ENCODE measurements around the gene CRPPA. TPM values are rescaled to one million over a fixed set of nuclear protein-coding genes. Genes with fewer than 3 reads are reported as not detected.
"Not testable (repeated sequence)": the region's sequence is repeated elsewhere in the genome, so short reads cannot be mapped to it uniquely, and the experiment has no call there.

The CRPPA gene
- total RNA-seq, 2 experiments from 2014 or later = 1.0 to 1.1 TPM

DNA sequence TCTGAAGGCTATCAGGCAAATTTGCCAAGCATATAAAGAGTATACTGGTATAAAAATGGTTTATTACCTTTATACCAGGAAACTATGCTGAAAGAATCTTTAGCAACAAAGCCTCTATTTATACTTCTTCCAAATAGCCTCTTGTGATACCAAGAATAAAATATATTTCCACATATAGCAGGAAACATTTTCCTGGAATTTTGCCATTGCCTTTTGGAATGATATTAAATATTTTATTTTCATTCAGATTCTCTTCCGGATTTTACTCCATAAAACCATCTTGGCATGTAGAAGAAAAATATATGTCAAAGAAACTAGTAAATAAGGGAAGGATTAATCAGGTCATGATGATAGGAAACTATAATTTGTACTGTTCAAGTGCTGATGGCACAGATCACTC lies 26.5 kb upstream of the CRPPA start:
- no peak overlapping the region for H3K4me3 ChIP-seq (ENCODE audit: low read length)
- intact Hi-C loops (cut with DNase I, micrococcal nuclease) = no loop called here
- ChIA-PET POLR2A (no interaction called here), CTCF (no interaction called here)
- H3K27me3 ChIP-seq (ENCODE audit: control insufficient read depth in 1 of 2, insufficient read depth in 2 of 2, low read length in 2 of 2) = no peaks in the 10 kb centered on the region
- no peak overlapping the region for H3K27ac ChIP-seq (ENCODE audit: low read depth in 1 of 2, low read length in 2 of 2)
- no peaks in the 10 kb centered on the region for H3K36me3 ChIP-seq (ENCODE audit: insufficient read depth, low read length)
- H3K4me3 Mint-ChIP-seq = no peak overlapping the region
- H3K36me3 Mint-ChIP-seq (ENCODE audit: low read depth) = no peaks in the 10 kb centered on the region
- H3K4me1 Mint-ChIP-seq (ENCODE audit: low read depth) = no peaks in the 10 kb centered on the region
- no peak for ATAC-seq (ENCODE audit: poor library complexity)
- H3K4me1 ChIP-seq (ENCODE audit: insufficient read depth, low read length) = no peaks in the 10 kb centered on the region
- H3K9me3 ChIP-seq (ENCODE audit: control insufficient read depth in 1 of 2, insufficient read depth in 1 of 2, low read length in 2 of 2) = no peaks in the 10 kb centered on the region
- no peak overlapping the region for H3K27ac Mint-ChIP-seq
- DNase-seq = no peak
- no peaks in the 10 kb centered on the region for H3K9me3 Mint-ChIP-seq
- TF ChIP-seq, protein P1, sequence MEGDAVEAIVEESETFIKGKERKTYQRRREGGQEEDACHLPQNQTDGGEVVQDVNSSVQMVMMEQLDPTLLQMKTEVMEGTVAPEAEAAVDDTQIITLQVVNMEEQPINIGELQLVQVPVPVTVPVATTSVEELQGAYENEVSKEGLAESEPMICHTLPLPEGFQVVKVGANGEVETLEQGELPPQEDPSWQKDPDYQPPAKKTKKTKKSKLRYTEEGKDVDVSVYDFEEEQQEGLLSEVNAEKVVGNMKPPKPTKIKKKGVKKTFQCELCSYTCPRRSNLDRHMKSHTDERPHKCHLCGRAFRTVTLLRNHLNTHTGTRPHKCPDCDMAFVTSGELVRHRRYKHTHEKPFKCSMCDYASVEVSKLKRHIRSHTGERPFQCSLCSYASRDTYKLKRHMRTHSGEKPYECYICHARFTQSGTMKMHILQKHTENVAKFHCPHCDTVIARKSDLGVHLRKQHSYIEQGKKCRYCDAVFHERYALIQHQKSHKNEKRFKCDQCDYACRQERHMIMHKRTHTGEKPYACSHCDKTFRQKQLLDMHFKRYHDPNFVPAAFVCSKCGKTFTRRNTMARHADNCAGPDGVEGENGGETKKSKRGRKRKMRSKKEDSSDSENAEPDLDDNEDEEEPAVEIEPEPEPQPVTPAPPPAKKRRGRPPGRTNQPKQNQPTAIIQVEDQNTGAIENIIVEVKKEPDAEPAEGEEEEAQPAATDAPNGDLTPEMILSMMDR (IDR thresholded peaks at IDR 0.05) = no peak
- no peaks in the 10 kb centered on the region for H3K27me3 Mint-ChIP-seq

DNA sequence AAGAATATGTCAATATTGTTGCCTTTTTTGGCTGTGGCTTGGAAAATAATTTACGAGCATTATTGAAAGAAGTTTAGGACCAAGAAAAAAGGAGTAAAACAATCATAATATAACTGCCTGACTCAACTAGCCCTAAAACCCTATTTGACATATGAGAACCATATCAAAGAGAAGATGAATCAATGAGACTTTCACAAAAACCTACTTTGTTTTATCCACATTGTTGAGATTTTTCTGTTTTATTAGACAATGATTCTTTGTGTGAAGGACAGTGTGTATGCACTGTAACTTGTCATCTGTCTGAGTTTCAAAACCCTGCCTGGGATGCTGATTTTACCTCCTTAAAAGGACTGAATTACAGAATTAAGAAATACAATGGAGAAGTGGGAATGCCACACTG lies 25.2 kb upstream of the CRPPA start:
- H3K4me3 Mint-ChIP-seq = no peak overlapping the region
- Histone ChIP-seq H3K36me3 (ENCODE audit: insufficient read depth, low read length) (no peaks in the 10 kb centered on the region), H3K4me1 (ENCODE audit: insufficient read depth, low read length) (no peaks in the 10 kb centered on the region), H3K27me3 (ENCODE audit: control insufficient read depth in 1 of 2, insufficient read depth in 2 of 2, low read length in 2 of 2) (no peaks in the 10 kb centered on the region), H3K27ac (ENCODE audit: low read depth in 1 of 2, low read length in 2 of 2) (no peak overlapping the region), H3K9me3 (ENCODE audit: control insufficient read depth in 1 of 2, insufficient read depth in 1 of 2, low read length in 2 of 2) (no peaks in the 10 kb centered on the region), H3K4me3 (ENCODE audit: low read length) (no peak overlapping the region)
- H3K27ac Mint-ChIP-seq = no peak overlapping the region
- ChIA-PET POLR2A (no interaction called here), CTCF (no interaction called here)
- H3K4me1 Mint-ChIP-seq (ENCODE audit: low read depth) = no peaks in the 10 kb centered on the region
- no peak for DNase-seq
- no peak for ATAC-seq (ENCODE audit: poor library complexity)
- H3K27me3 Mint-ChIP-seq = no peaks in the 10 kb centered on the region
- intact Hi-C loops (cut with DNase I, micrococcal nuclease) = no loop called here
- TF ChIP-seq, protein P1 (IDR thresholded peaks at IDR 0.05) = no peak
- no peaks in the 10 kb centered on the region for H3K36me3 Mint-ChIP-seq (ENCODE audit: low read depth)
- H3K9me3 Mint-ChIP-seq = no peaks in the 10 kb centered on the region

DNA sequence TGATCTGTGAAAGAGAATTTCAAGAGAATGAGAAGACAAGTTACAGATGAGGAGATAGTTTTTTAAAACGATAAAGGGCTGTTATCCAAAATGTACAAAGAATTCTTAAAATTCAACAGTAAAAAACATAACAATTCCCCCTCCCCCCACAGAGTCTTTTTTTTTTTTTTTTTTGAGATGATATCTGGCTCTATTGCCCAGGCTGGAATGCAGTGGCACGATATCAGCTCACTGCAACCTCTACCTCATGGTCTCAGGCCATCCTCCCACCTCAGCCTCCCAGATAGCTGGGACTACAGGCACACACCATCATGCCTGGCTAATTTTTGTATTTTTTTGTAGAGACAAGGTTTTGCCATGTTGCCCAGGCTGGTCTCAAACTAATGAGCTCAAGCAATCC lies 22.5 kb upstream of the CRPPA start:
- intact Hi-C loops (cut with DNase I, micrococcal nuclease); H3K9me3 ChIP-seq (ENCODE audit: control insufficient read depth in 1 of 2, insufficient read depth in 1 of 2, low read length in 2 of 2); H3K36me3 ChIP-seq (ENCODE audit: insufficient read depth, low read length); ATAC-seq (ENCODE audit: poor library complexity); H3K27ac ChIP-seq (ENCODE audit: low read depth in 1 of 2, low read length in 2 of 2); CTCF ChIA-PET; H3K27ac Mint-ChIP-seq; H3K4me1 ChIP-seq (ENCODE audit: insufficient read depth, low read length); H3K36me3 Mint-ChIP-seq (ENCODE audit: low read depth); H3K9me3 Mint-ChIP-seq; H3K4me3 ChIP-seq (ENCODE audit: low read length); POLR2A ChIA-PET; H3K27me3 ChIP-seq (ENCODE audit: control insufficient read depth in 1 of 2, insufficient read depth in 2 of 2, low read length in 2 of 2); DNase-seq; H3K4me1 Mint-ChIP-seq (ENCODE audit: low read depth); H3K4me3 Mint-ChIP-seq; H3K27me3 Mint-ChIP-seq: not testable (repeated sequence)

DNA sequence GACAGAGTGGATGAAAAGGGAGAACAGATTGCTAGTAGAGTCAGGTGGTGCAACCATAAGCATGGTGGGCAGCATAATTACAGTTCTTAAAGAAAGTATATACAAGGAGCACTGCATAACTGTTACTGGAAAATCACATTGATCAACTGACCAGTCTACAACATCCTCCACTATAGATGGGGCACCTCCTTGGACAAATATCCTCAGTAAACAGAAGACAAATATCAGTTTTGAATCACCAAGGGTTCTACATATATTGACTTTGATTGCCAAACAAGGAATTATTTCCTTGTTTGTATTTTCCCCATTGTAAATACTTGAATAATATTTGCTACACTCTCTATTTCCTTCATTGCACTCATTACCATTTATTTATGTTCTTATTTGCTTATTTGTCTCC lies 17.6 kb upstream of the CRPPA start:
- POLR2A ChIA-PET = no interaction called here
- Histone ChIP-seq H3K4me3 (ENCODE audit: low read length) (no peak overlapping the region), H3K36me3 (ENCODE audit: insufficient read depth, low read length) (no peaks in the 10 kb centered on the region), H3K27ac (ENCODE audit: low read depth in 1 of 2, low read length in 2 of 2) (no peak overlapping the region), H3K4me1 (ENCODE audit: insufficient read depth, low read length) (no peaks in the 10 kb centered on the region), H3K27me3 (ENCODE audit: control insufficient read depth in 1 of 2, insufficient read depth in 2 of 2, low read length in 2 of 2) (no peaks in the 10 kb centered on the region), H3K9me3 (ENCODE audit: control insufficient read depth in 1 of 2, insufficient read depth in 1 of 2, low read length in 2 of 2) (no peaks in the 10 kb centered on the region)
- ATAC-seq (ENCODE audit: poor library complexity) (no peak), DNase-seq (no peak)
- no peaks in the 10 kb centered on the region for H3K9me3 Mint-ChIP-seq
- CTCF ChIA-PET = no interaction called here
- no peak overlapping the region for H3K27ac Mint-ChIP-seq
- H3K4me3 Mint-ChIP-seq = no peak overlapping the region
- no peaks in the 10 kb centered on the region for H3K4me1 Mint-ChIP-seq (ENCODE audit: low read depth)
- TF ChIP-seq, protein P1 (IDR thresholded peaks at IDR 0.05) = no peak
- intact Hi-C loops (cut with DNase I, micrococcal nuclease) = no loop called here
- peaks cover 5% of the 10 kb centered on the region for H3K27me3 Mint-ChIP-seq
- H3K36me3 Mint-ChIP-seq (ENCODE audit: low read depth) = no peaks in the 10 kb centered on the region

Data from CD4-positive, alpha-beta T cell (primary cell).